NCI-H526 (cell line): ENCODE results near the gene TMF1.

Source experiments
- DNase-seq, 2 experiments: peaks; one replicate each; lab custom pipeline; 2025; lab: John Stamatoyannopoulos, UW

TMF1 gene

GRCh38 chr3:69051756-69052471 lies at the start of gene TMF1:
Gene TMF1, minus strand, starts transcription at chr3:69052333. Its CDS starts 247 bp downstream, at chr3:69052086.
- no peak for DNase-seq

- no peak for DNase-seq
Observed at GRCh38 chr3:69099576-69099975, 47.4 kb upstream of the TMF1 start.

- DNase-seq = no peak
Observed at GRCh38 chr3:69097407-69098086, 45.4 kb upstream of the TMF1 start.

GRCh38 chr3:69096299-69096698 lies 44.2 kb upstream of the TMF1 start:
- no peak for DNase-seq

- DNase-seq = no peak
Observed at GRCh38 chr3:69095636-69096035, 43.5 kb upstream of the TMF1 start.

- DNase-seq = no peak
Observed at GRCh38 chr3:69094467-69095205, 42.5 kb upstream of the TMF1 start.

GRCh38 chr3:69092030-69092516 lies 39.9 kb upstream of the TMF1 start:
- no peak for DNase-seq

GRCh38 chr3:69091389-69092029 lies 39.4 kb upstream of the TMF1 start:
- no peak for DNase-seq

GRCh38 chr3:69090021-69090420 lies 37.9 kb upstream of the TMF1 start:
- no peak for DNase-seq

GRCh38 chr3:69088063-69088462 lies 35.9 kb upstream of the TMF1 start:
- DNase-seq = no peak

- DNase-seq = no peak
Observed at GRCh38 chr3:69087030-69087791, 35.1 kb upstream of the TMF1 start.

- DNase-seq = peak in 1 of 2 experiments; percentile 41
Observed at GRCh38 chr3:69085833-69086722, 33.9 kb upstream of the TMF1 start.

GRCh38 chr3:69085168-69085832 lies 33.2 kb upstream of the TMF1 start:
- DNase-seq = peak in 1 of 2 experiments; percentile 28

GRCh38 chr3:69084326-69085167 lies 32.4 kb upstream of the TMF1 start, which contains the start of gene ARL6IP5:
Gene ARL6IP5, plus strand, starts transcription at chr3:69084937. Its CDS starts 111 bp downstream, at chr3:69085048.
- peak; percentile 87 to 90 for DNase-seq

- DNase-seq = no peak
Observed at GRCh38 chr3:69082805-69083204, 30.7 kb upstream of the TMF1 start.

GRCh38 chr3:69082361-69082760 lies 30.2 kb upstream of the TMF1 start:
- DNase-seq = no peak

- DNase-seq = no peak
Observed at GRCh38 chr3:69081583-69082262, 29.6 kb upstream of the TMF1 start.
